Measurements from ENCODE around the gene AHDC1.
A peak's percentile ranks its signal among the peaks of the same experiment; 100 is the strongest.

Gene AHDC1

DNA sequence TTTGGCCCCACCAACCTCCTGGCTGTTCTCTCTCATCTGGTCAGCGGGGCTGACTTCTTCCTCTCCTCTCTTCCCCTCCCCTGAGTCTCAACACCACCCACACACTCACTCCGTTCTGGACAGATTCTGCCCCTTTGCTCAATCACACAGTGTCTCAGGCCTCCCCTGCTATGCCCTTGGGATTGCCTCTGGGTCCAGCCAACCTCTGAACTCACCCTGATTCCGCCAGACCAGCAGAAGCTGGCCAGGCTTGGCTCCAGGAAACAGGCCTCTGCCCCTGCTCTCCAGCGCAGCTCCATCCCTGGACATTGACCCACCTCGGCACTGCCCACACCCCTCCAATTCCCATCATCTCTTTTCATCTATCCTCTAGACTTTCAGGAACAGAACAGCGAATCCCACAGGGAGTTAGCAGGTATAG is 22.1 kb downstream of the AHDC1 start:
- TF ChIP-seq, protein P1, sequence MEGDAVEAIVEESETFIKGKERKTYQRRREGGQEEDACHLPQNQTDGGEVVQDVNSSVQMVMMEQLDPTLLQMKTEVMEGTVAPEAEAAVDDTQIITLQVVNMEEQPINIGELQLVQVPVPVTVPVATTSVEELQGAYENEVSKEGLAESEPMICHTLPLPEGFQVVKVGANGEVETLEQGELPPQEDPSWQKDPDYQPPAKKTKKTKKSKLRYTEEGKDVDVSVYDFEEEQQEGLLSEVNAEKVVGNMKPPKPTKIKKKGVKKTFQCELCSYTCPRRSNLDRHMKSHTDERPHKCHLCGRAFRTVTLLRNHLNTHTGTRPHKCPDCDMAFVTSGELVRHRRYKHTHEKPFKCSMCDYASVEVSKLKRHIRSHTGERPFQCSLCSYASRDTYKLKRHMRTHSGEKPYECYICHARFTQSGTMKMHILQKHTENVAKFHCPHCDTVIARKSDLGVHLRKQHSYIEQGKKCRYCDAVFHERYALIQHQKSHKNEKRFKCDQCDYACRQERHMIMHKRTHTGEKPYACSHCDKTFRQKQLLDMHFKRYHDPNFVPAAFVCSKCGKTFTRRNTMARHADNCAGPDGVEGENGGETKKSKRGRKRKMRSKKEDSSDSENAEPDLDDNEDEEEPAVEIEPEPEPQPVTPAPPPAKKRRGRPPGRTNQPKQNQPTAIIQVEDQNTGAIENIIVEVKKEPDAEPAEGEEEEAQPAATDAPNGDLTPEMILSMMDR (IDR thresholded peaks at IDR 0.05; ENCODE audit: low read depth, low read length) = no peak
- no peak for DNase-seq (ENCODE audit: extremely low read depth, low read depth)

DNA sequence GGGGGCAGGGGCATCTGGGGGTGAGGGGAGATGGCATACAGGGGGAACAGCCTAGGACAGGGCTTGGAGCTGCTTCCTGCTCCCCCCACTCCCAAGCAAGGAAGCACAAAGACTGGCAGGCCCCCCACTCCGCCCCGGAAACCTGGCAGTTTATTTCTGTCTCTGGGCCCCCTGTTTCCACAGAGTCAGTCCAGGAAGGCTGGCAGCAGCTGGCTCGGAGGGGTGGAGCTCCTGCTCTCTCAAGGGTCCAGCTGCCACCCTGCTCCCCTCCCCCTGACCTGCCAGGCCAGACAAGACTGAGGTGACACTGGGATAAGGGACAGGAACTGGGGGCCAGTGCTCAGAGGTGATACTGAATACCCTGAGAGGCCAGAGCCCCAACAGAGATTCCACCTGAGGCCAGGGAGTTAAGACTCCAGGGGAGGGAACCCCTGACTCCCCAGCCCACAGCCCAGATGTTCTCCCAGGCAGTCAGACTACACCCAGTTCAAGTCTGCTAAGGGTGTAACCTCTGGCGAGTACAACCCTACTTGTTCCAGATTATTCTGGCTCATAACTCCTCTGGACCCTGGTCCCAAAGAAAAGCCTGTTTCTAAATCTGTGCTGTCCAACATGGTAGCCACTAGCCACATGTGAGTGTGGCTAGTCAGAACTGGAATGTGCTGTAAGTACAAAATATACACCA is 26.3 kb downstream of the AHDC1 start:
- DNase-seq (ENCODE audit: extremely low read depth, low read depth) = no peak
- TF ChIP-seq, protein P1 (IDR thresholded peaks at IDR 0.05; ENCODE audit: low read depth, low read length) = no peak

DNA sequence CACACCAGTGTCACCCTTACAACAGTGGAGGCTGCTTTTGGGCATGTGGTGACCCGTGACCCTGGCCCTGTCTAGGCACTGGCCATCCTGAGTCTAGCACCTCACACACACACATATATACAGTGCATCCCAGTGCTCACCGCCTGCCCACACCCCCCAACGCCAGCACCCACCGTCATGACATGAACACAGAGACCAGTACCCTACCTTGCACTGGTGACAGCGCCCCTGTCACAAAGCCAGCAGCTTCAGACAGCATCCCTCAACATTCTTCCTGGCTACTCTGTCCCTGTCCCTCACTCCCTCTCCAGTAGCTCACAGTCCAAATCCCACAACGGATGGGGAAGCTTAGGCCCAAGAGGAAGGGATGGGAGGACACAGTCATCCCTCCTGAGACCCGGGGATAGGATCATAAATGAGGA is 27.1 kb downstream of the AHDC1 start:
- DNase-seq (ENCODE audit: extremely low read depth, low read depth) = no peak
- TF ChIP-seq, protein P1 (IDR thresholded peaks at IDR 0.05; ENCODE audit: low read depth, low read length) = no peak

DNA sequence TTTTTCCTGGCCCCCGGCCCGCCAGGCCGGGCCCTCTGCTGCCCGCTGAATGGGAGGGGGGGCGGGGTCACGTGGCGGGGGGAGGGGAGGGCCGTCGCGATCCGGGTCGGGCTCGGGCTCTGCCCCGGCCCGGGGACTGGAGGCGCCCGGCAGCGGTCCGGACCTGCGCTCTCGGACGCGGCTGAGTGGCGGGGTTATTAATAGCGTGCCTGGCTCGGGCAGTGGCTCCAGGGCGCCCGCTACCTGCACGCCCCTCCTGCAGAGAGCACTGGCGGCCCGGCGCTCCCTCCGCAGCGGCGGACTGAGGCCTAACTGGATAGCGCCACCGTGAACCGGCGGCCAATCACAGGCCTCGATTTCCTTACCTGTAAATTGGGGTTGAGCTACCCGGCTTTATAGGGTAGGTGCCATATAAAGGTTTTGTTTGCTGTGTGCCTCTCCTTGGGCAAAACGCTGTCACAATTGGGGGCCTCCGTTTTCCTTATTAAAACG is 28.1 kb downstream of the AHDC1 start:
- DNase-seq (ENCODE audit: extremely low read depth, low read depth) = no peak
- TF ChIP-seq, protein P1 (IDR thresholded peaks at IDR 0.05; ENCODE audit: low read depth, low read length) = no peak; the same call in 1 of the 2 replicates

DNA sequence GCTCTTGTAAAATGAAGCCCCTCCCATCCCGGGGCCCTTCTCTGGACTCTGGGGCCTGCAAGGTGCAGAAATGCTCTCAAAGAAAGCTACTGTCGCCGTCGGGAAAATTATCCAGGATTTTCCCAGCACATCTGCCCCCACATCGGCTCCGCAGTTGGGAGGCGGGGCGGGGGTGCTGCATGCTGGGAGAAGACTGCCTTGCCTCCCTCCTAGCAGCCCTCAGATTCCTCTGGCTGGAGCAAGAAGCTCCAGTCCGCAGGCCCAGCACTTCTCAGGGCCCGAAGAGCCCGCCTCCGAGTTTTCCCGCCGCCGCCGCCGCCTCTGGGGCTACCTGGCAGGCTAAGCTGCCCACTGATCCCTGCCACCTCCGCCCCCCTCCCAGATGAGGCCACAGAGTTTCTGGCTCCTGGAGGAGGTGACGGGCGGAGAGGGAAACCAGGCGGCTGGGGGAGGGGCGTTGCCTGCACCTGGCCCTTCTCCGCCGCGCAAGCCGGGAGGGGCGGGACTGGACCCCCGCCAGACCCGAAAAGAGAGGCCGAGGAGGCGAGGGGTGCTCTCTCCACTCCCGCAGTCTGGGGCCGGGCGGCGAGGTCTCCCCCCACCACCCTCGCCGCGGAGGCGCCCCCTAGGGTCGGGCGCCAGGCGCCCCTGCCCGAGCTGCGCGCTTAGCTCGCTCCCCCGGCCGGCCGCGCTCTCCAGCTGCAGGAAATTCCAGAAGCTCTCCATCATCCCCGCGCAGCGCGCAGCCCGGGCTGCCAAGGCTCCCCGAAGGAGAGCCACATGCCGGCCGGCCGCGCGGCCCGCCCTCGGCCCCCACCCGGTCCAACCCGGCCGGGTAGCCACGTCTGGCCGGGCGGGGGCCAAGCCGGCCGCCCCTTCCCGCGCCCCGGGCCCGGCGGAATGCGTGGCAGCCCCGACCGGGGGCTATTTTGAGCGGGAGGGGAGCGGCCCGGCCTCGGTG is 28.8 kb downstream of the AHDC1 start:
- no peak for DNase-seq (ENCODE audit: extremely low read depth, low read depth)
- TF ChIP-seq, protein P1 (IDR thresholded peaks at IDR 0.05; ENCODE audit: low read depth, low read length) = peak; percentile 5

DNA sequence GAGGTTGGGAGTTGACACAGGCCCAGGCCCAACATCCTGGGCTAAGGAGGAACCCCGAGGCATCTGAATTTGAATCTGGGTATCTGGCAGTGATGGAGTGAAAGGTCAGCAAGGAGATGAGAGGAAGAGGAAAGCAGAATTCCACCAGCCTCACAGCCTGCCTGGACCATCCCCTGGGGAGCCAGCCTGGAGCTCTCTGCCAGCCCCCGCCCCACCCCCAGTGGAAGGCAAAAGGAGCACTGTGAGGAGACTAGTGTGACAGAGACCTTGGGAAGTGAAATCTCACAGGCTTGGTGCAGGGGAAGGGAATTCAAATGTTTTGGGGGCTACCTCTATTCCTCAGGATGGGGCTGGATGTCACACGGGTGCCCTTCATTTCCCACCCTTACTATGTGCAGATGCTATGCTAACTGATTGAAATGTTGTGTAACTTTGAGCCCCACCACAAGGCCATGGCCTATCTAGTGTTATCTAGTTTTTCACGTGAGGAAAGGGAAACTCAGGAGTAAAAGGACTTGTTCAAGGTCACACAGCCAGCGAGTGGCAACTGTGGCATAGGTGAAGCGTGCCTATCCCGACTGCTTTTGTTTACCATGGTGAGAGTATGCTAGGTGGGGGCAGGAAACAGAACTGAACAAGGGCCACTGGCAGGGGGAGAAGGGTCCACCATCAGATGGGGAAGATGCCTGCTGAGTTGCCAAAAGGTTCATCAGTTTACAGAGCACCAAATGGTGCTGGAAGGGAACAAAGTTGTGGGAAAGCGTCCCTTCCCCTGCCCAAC is 29.8 kb downstream of the AHDC1 start:
- DNase-seq (ENCODE audit: extremely low read depth, low read depth) = no peak
- TF ChIP-seq, protein P1 (IDR thresholded peaks at IDR 0.05; ENCODE audit: low read depth, low read length) = no peak

All from AG09319 (cell line).